Transverse colon (tissue), 3 donors: ENCODE measurements around the gene TTC3.

Experiments used
- CTCF ChIP-seq, 5 experiments: fragments of 200-600 bp in 3 of 5; fragments of 450-650 bp in 2 of 5; sonication (generic) in 3 of 5; IDR thresholded peaks; 1 replicate in 2 of 5; 2 replicates in 3 of 5; pipeline ENCODE4 v1.5.1; 2016 to 2017; ENCODE audit warnings: antibody characterized with exemption in 5 of 5, inconsistent platforms in 3 of 5, mild to moderate bottlenecking in 2 of 5, moderate library complexity in 1 of 5
- EP300 ChIP-seq: sonication (generic); formaldehyde crosslinking; IDR thresholded peaks from one replicate; pipeline ENCODE4 v1.6.1; 2017; ENCODE audit warnings: antibody characterized with exemption, low read depth
- POLR2A ChIP-seq: fragments of 450-650 bp; IDR thresholded peaks from one replicate; pipeline ENCODE4 v1.6.1; 2016; ENCODE audit warnings: antibody characterized with exemption, mild to moderate bottlenecking, moderate library complexity

- TF ChIP-seq CTCF (IDR thresholded peaks at IDR 0.05): no peak
- no peak for TF ChIP-seq POLR2A
- TF ChIP-seq EP300: no peak
Observed at GRCh38 chr21:37248298-37248697, 175.2 kb downstream of the TTC3 start.
